ENCODE measurements around the gene PTPRD.

- TF ChIP-seq EZH2phosphoT487 (conservative IDR thresholded peaks at IDR 0.05; ENCODE audit: low read length) (no peak), CTCF (IDR thresholded peaks at IDR 0.05; ENCODE audit: insufficient read depth, low read length, poor library complexity, severe bottlenecking) (no peak)
These were observed 1989.9 kb downstream of the PTPRD start for GRCh38 chr9:8622871-8623270.
